Activated naive CD4-positive, alpha-beta T cell treated with anti-CD3 and anti-CD28 coated beads, Interleukin-2, amount 50 U/mL, for 72 hours (primary cell): ENCODE data around the gene ASB6. TPM values are rescaled to one million over a fixed set of nuclear protein-coding genes. Genes with fewer than 3 reads are reported as not detected.
A peak's percentile ranks its signal among the peaks of the same experiment; 100 is the strongest.
"Not testable (repeated sequence)": the region's sequence is repeated elsewhere in the genome, so short reads cannot be mapped to it uniquely, and the experiment has no call there.

ENCODE experiments used
- ATAC-seq, 2 donors: fragments of 150-1000 bp; cut with Tn5 transposase; 2 replicates each; pipeline ENCODE4 v1.10.0; 2021; ENCODE audit warnings: mild to moderate bottlenecking in 2 of 2, moderate library complexity in 2 of 2
- DNase-seq, 2 donors: peaks; one replicate each; pipeline ENCODE4 v3.0.0; 2021 to 2022; ENCODE audit warnings: low spot score in 2 of 2
- H3K27ac Mint-ChIP-seq, 2 donors: one replicate each; pipeline ENCODE4 v1.8.0; 2022; ENCODE audit warnings: mild to moderate bottlenecking in 2 of 2, mixed read lengths in 2 of 2
- H3K36me3 Mint-ChIP-seq, 2 donors: one replicate each; pipeline ENCODE4 v1.8.0; 2022; ENCODE audit warnings: mixed read lengths in 2 of 2
- H3K9me3 Mint-ChIP-seq, 2 donors: one replicate each; pipeline ENCODE4 v1.8.0; 2022; ENCODE audit warnings: mixed read lengths in 2 of 2
- total RNA-seq, 2 donors: library from RNA; stranded (reverse); gene quantifications; one replicate each; pipeline ENCODE4 v1.2.3, GENCODE V29; 2022

Gene ASB6
- total RNA-seq, 2 donors from 2014 or later = 16.3 to 17.6 TPM

GRCh38 chr9:129637673-129638439, 4.1 kb downstream of the ASB6 start:
- ATAC-seq (no peak), DNase-seq (no peak)
- Mint-ChIP-seq H3K36me3 (peaks cover 5 to 6% of the 10 kb centered on the region in 2 donors), H3K27ac (peak overlapping the region in 1 of 2 donors; percentile 47), H3K9me3 (no peaks in the 10 kb centered on the region)

- no peak for ATAC-seq
- no peak for DNase-seq
- Mint-ChIP-seq H3K27ac (no peak overlapping the region), H3K36me3 (peaks cover 5 to 6% of the 10 kb centered on the region in 2 donors), H3K9me3 (no peaks in the 10 kb centered on the region)
Observed at GRCh38 chr9:129637102-129637501, 4.8 kb downstream of the ASB6 start.

GRCh38 chr9:129636343-129636742, 5.6 kb downstream of the ASB6 start:
- not testable (repeated sequence) for H3K9me3 Mint-ChIP-seq, H3K27ac Mint-ChIP-seq, DNase-seq, ATAC-seq
- peaks cover 5 to 10% of the 10 kb centered on the region in 2 donors for H3K36me3 Mint-ChIP-seq

- peaks cover 5 to 10% of the 10 kb centered on the region in 2 donors for H3K36me3 Mint-ChIP-seq
- H3K9me3 Mint-ChIP-seq = no peaks in the 10 kb centered on the region
- peak overlapping the region; percentile 18 to 65 for H3K27ac Mint-ChIP-seq
- DNase-seq (no peak), ATAC-seq (no peak)
Observed at GRCh38 chr9:129635099-129636065, 6.6 kb downstream of the ASB6 start.

GRCh38 chr9:129633848-129634247, 8.1 kb downstream of the ASB6 start:
- H3K9me3 Mint-ChIP-seq = no peaks in the 10 kb centered on the region
- no peak overlapping the region for H3K27ac Mint-ChIP-seq
- no peak for ATAC-seq
- no peak for DNase-seq
- peaks cover 5 to 10% of the 10 kb centered on the region in 2 donors for H3K36me3 Mint-ChIP-seq

- peaks cover 5 to 10% of the 10 kb centered on the region in 2 donors for H3K36me3 Mint-ChIP-seq
- DNase-seq (no peak), ATAC-seq (no peak)
- H3K27ac Mint-ChIP-seq = no peak overlapping the region
- H3K9me3 Mint-ChIP-seq = no peaks in the 10 kb centered on the region
Observed at GRCh38 chr9:129633207-129633606, 8.7 kb downstream of the ASB6 start.

GRCh38 chr9:129632460-129632859, 9.5 kb downstream of the ASB6 start:
- Mint-ChIP-seq H3K9me3 (no peaks in the 10 kb centered on the region), H3K27ac (peak overlapping the region in 1 of 2 donors; percentile 72), H3K36me3 (peaks cover 5 to 10% of the 10 kb centered on the region in 2 donors)
- peak in 1 of 2 donors; percentile 52 for ATAC-seq
- DNase-seq = no peak

GRCh38 chr9:129631674-129632129, 10.2 kb downstream of the ASB6 start:
- H3K27ac Mint-ChIP-seq = peak overlapping the region; percentile 68 to 79
- DNase-seq = no peak
- ATAC-seq = no peak
- H3K36me3 Mint-ChIP-seq = peaks cover 10 to 18% of the 10 kb centered on the region in 2 donors
- no peaks in the 10 kb centered on the region for H3K9me3 Mint-ChIP-seq

- Mint-ChIP-seq H3K36me3 (peaks cover 12 to 23% of the 10 kb centered on the region in 2 donors), H3K27ac (peak overlapping the region; percentile 68 to 79), H3K9me3 (no peaks in the 10 kb centered on the region)
- ATAC-seq (no peak), DNase-seq (no peak)
Observed at GRCh38 chr9:129630967-129631673, 10.8 kb downstream of the ASB6 start.

- no peaks in the 10 kb centered on the region for H3K9me3 Mint-ChIP-seq
- DNase-seq = no peak
- peaks cover 12 to 18% of the 10 kb centered on the region in 2 donors for H3K36me3 Mint-ChIP-seq
- ATAC-seq = no peak
- H3K27ac Mint-ChIP-seq = peak overlapping the region; percentile 68 to 88
Observed at GRCh38 chr9:129629251-129629820, 12.6 kb downstream of the ASB6 start.

GRCh38 chr9:129628709-129629108, 13.2 kb downstream of the ASB6 start:
- DNase-seq (no peak), ATAC-seq (no peak)
- Mint-ChIP-seq H3K27ac (peak overlapping the region; percentile 62 to 68), H3K36me3 (peaks cover 12 to 18% of the 10 kb centered on the region in 2 donors), H3K9me3 (no peaks in the 10 kb centered on the region)

- ATAC-seq (no peak), DNase-seq (no peak)
- Mint-ChIP-seq H3K36me3 (peaks cover 12 to 18% of the 10 kb centered on the region in 2 donors), H3K27ac (peak overlapping the region; percentile 78 to 89), H3K9me3 (no peaks in the 10 kb centered on the region)
Observed at GRCh38 chr9:129627556-129628440, 14.2 kb downstream of the ASB6 start.

GRCh38 chr9:129626625-129627284, 15.2 kb downstream of the ASB6 start:
- H3K36me3 Mint-ChIP-seq = peaks cover 10 to 18% of the 10 kb centered on the region in 2 donors

GRCh38 chr9:129626079-129626624, 15.8 kb downstream of the ASB6 start, which contains the start of gene NTMT1:
NTMT1 (plus strand) TSS chr9:129626163; CDS start chr9:129632704, 6,541 bp downstream.
- ATAC-seq = peak; percentile 84 to 86
- H3K27ac Mint-ChIP-seq = peak within 1 kb of the TSS; percentile 89 to 97

More at GRCh38 chr9:129626625-129627284, 15.2 kb downstream of the ASB6 start:
- H3K9me3 Mint-ChIP-seq = no peaks in the 10 kb centered on the region
- ATAC-seq = peak; percentile 36 to 38
- DNase-seq = no peak
- peak overlapping the region; percentile 89 to 97 for H3K27ac Mint-ChIP-seq

More at GRCh38 chr9:129626079-129626624, 15.8 kb downstream of the ASB6 start, which contains the start of gene NTMT1:
- DNase-seq = peak; percentile 90 to 92
- no peaks in the 10 kb centered on the region for H3K9me3 Mint-ChIP-seq
- peaks cover 7 to 18% of the 10 kb centered on the region in 2 donors for H3K36me3 Mint-ChIP-seq
